Measurements from ENCODE around the gene DOCK9. TPM values are rescaled to one million over a fixed set of nuclear protein-coding genes. Genes with fewer than 3 reads are reported as not detected.
"Not testable (repeated sequence)": the region's sequence is repeated elsewhere in the genome, so short reads cannot be mapped to it uniquely, and the experiment has no call there.

Gene DOCK9
- total RNA-seq, 2 donors from 2014 or later: 107 to 117 TPM

DNA sequence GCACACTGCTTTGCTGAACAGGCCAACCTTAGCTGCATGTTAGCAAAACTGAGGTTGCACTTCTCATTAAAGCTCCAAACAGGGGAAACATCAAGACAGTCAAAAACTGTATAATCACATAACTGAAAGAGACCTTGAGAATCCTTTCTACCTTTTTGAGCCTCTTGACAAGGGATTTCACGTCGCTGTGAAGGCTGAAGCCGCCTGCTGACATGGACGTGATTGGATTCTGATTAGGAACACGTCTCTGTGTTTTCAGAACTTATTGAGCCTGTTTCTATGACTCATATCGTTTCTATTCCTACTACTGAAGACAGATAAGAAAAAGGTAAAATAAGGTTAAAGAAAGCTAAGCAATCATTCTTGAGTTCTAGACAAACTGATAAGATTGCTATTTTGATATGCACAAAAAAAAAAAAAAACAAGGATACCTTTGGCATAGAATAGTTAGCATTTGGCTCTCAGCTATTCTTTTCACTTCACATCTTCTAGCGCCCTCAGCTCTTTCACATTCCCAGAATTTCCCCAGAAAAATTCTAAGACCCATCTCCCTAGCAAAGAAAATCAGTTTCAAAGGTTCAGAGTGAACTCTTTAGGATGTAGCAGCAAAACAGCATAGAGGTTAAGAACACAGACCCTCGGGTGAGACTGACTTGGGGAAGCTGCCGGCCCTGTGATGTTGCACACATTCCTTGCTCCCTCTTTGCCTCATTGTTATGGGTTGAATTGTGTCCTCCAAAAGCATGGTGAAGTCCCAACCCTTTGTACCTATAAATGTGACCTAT lies 81.6 kb downstream of the DOCK9 start:
- intact Hi-C loops (cut with DNase I): no loop called here
- H3K9me3 ChIP-seq: no peaks in the 10 kb centered on the region
- TF ChIP-seq POLR2AphosphoS5 (IDR thresholded peaks at IDR 0.05) (no peak), POLR2A (IDR thresholded peaks at IDR 0.05) (no peak)
- TF ChIP-seq, protein P1, sequence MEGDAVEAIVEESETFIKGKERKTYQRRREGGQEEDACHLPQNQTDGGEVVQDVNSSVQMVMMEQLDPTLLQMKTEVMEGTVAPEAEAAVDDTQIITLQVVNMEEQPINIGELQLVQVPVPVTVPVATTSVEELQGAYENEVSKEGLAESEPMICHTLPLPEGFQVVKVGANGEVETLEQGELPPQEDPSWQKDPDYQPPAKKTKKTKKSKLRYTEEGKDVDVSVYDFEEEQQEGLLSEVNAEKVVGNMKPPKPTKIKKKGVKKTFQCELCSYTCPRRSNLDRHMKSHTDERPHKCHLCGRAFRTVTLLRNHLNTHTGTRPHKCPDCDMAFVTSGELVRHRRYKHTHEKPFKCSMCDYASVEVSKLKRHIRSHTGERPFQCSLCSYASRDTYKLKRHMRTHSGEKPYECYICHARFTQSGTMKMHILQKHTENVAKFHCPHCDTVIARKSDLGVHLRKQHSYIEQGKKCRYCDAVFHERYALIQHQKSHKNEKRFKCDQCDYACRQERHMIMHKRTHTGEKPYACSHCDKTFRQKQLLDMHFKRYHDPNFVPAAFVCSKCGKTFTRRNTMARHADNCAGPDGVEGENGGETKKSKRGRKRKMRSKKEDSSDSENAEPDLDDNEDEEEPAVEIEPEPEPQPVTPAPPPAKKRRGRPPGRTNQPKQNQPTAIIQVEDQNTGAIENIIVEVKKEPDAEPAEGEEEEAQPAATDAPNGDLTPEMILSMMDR (IDR thresholded peaks at IDR 0.05): no peak
- 86% methylated on average over 9 of the region's 9 CpGs for WGBS
- no peaks in the 10 kb centered on the region for H3K4me1 ChIP-seq (replicated peaks)
- H3K4me3 ChIP-seq: no peak overlapping the region
- H3K36me3 ChIP-seq: no peaks in the 10 kb centered on the region
- H3K27me3 ChIP-seq (replicated peaks; ENCODE audit: insufficient read depth): no peaks in the 10 kb centered on the region
- no peak overlapping the region for H3K27ac ChIP-seq
- no peak for DNase-seq (ENCODE audit: low spot score)

DNA sequence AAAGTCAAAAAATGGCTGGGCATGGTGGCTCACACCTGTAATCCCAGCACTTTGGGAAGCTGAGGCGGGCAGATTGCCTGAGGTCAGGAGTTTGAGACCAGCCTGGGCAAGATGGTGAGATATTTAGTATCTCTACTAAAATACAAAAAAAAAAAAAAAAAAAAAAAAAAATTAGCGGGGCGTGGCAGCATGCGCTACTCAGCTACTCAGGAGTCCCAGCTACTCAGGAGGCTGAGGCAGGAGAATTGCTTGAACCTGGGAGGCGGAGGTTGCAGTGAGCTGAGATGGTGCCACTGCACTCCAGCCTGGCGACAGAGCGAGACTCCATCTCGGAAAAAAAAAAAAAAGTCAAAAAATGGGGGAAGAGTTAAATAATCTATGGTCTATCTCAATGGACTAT lies 83.0 kb downstream of the DOCK9 start:
- H3K9me3 ChIP-seq; H3K27ac ChIP-seq; DNase-seq (ENCODE audit: low spot score); H3K27me3 ChIP-seq (replicated peaks; ENCODE audit: insufficient read depth); intact Hi-C loops (cut with DNase I); H3K36me3 ChIP-seq; H3K4me1 ChIP-seq (replicated peaks); H3K4me3 ChIP-seq: not testable (repeated sequence)
- 96% methylated on average over 8 of the region's 8 CpGs for WGBS

DNA sequence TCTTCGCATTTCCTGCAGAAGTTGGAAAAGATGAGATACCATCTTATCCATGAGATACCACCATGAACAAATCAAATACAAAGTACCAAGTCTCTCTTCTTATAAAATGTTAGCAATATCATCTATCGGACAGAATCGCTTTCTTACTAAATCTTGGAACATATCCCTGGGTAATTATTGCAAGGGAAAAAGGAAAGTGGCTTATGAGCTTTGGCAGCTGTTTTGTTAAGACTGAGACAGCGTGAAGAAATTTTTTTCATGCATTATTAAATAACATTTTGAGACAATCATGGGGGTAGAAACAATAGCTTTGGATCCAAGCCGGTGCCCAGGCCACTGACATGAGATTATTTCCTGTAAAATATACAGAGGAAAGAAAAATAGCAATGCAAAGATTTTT lies 84.5 kb downstream of the DOCK9 start:
- Histone ChIP-seq H3K27ac (no peak overlapping the region), H3K4me1 (replicated peaks) (no peaks in the 10 kb centered on the region), H3K36me3 (no peaks in the 10 kb centered on the region), H3K4me3 (no peak overlapping the region), H3K9me3 (no peaks in the 10 kb centered on the region), H3K27me3 (replicated peaks; ENCODE audit: insufficient read depth) (no peaks in the 10 kb centered on the region)
- 70% methylated on average over 5 of the region's 5 CpGs for WGBS
- intact Hi-C loops (cut with DNase I): no loop called here
- no peak for DNase-seq (ENCODE audit: low spot score)
- TF ChIP-seq, protein P1 (IDR thresholded peaks at IDR 0.05): no peak
- no peak for TF ChIP-seq POLR2AphosphoS5 (IDR thresholded peaks at IDR 0.05)
- TF ChIP-seq POLR2A (IDR thresholded peaks at IDR 0.05): no peak

DNA sequence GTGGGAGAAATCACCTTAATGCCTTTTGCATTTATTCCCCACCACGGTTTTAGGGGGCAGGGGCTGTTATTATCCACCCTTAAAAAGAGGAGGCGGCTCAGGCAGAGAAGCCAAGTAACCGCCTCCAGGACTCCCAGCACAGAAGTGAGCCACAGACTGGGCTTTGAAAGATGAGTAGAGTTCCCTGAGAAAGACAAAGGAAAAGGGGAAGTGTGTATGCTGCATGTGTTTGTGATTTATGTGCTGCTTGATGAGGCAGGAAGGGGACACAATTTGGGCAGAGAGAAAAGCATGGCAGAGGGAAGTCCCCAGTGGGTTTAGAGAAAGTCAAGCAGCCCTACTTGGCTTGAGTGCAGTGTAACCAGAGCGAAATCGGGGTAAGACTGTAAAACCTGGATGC lies 85.0 kb downstream of the DOCK9 start:
- intact Hi-C loops (cut with DNase I): no loop called here
- WGBS: 51% methylated on average over 5 of the region's 5 CpGs
- H3K27ac ChIP-seq: no peak overlapping the region
- no peaks in the 10 kb centered on the region for H3K27me3 ChIP-seq (replicated peaks; ENCODE audit: insufficient read depth)
- H3K36me3 ChIP-seq: no peaks in the 10 kb centered on the region
- H3K4me3 ChIP-seq: no peak overlapping the region
- no peak for TF ChIP-seq POLR2A (IDR thresholded peaks at IDR 0.05)
- TF ChIP-seq, protein P1 (IDR thresholded peaks at IDR 0.05): no peak
- no peaks in the 10 kb centered on the region for H3K9me3 ChIP-seq
- no peaks in the 10 kb centered on the region for H3K4me1 ChIP-seq (replicated peaks)
- DNase-seq (ENCODE audit: low spot score): no peak

GRCh38 chr13:98892077-98892476 lies 85.8 kb downstream of the DOCK9 start:
- TF ChIP-seq POLR2AphosphoS5 (IDR thresholded peaks at IDR 0.05): no peak
- intact Hi-C loops (cut with DNase I): no loop called here
- DNase-seq (ENCODE audit: low spot score): no peak
- 56% methylated on average over 3 of the region's 3 CpGs for WGBS
- H3K4me1 ChIP-seq (replicated peaks): no peaks in the 10 kb centered on the region
- H3K36me3 ChIP-seq: no peaks in the 10 kb centered on the region
- H3K9me3 ChIP-seq: no peaks in the 10 kb centered on the region
- H3K27me3 ChIP-seq (replicated peaks; ENCODE audit: insufficient read depth): no peaks in the 10 kb centered on the region
- no peak overlapping the region for H3K27ac ChIP-seq
- H3K4me3 ChIP-seq: no peak overlapping the region

- Histone ChIP-seq H3K4me3 (no peak overlapping the region), H3K36me3 (no peaks in the 10 kb centered on the region), H3K4me1 (replicated peaks) (no peaks in the 10 kb centered on the region), H3K9me3 (no peaks in the 10 kb centered on the region), H3K27me3 (replicated peaks; ENCODE audit: insufficient read depth) (no peaks in the 10 kb centered on the region), H3K27ac (no peak overlapping the region)
- 89% methylated on average over 5 of the region's 5 CpGs for WGBS
- intact Hi-C loops (cut with DNase I): no loop called here
- DNase-seq (ENCODE audit: low spot score): no peak
- TF ChIP-seq POLR2A (IDR thresholded peaks at IDR 0.05) (no peak), POLR2AphosphoS5 (IDR thresholded peaks at IDR 0.05) (no peak)
- TF ChIP-seq, protein P1 (IDR thresholded peaks at IDR 0.05): no peak
These were observed 86.9 kb downstream of the DOCK9 start for GRCh38 chr13:98890925-98891324.

All from prostate gland (tissue), 2 donors.